Sigmoid colon (tissue), 4 donors: ENCODE results near the gene PPP6C.

Source experiments
- EP300 ChIP-seq, 4 donors: sonication (generic); formaldehyde crosslinking; IDR thresholded peaks; one replicate each; pipeline ENCODE4 v1.6.1; 2017; ENCODE audit warnings: antibody characterized with exemption in 4 of 4
- POLR2A ChIP-seq, 2 donors: fragments of 450-650 bp; IDR thresholded peaks; one replicate each; pipeline ENCODE4 v1.6.1; 2016; ENCODE audit warnings: antibody characterized with exemption in 2 of 2, mild to moderate bottlenecking in 2 of 2, moderate library complexity in 2 of 2
- POLR2AphosphoS5 ChIP-seq, 4 donors: sonication (generic); formaldehyde crosslinking; IDR thresholded peaks; one replicate each; pipeline ENCODE4 v1.6.1; 2017; ENCODE audit warnings: antibody characterized with exemption in 4 of 4
- TF ChIP-seq, protein P1 (sequence below), 4 experiments: fragments of 450-650 bp in 3 of 4; fragments of 200-600 bp in 1 of 4; IDR thresholded peaks; one replicate each; pipeline ENCODE4 v1.5.1; 2016 to 2019; ENCODE audit warnings: antibody characterized with exemption in 4 of 4, mild to moderate bottlenecking in 3 of 4, moderate library complexity in 2 of 4

- TF ChIP-seq, protein P1, sequence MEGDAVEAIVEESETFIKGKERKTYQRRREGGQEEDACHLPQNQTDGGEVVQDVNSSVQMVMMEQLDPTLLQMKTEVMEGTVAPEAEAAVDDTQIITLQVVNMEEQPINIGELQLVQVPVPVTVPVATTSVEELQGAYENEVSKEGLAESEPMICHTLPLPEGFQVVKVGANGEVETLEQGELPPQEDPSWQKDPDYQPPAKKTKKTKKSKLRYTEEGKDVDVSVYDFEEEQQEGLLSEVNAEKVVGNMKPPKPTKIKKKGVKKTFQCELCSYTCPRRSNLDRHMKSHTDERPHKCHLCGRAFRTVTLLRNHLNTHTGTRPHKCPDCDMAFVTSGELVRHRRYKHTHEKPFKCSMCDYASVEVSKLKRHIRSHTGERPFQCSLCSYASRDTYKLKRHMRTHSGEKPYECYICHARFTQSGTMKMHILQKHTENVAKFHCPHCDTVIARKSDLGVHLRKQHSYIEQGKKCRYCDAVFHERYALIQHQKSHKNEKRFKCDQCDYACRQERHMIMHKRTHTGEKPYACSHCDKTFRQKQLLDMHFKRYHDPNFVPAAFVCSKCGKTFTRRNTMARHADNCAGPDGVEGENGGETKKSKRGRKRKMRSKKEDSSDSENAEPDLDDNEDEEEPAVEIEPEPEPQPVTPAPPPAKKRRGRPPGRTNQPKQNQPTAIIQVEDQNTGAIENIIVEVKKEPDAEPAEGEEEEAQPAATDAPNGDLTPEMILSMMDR (IDR thresholded peaks at IDR 0.05), result no peak
- TF ChIP-seq EP300 (IDR thresholded peaks at IDR 0.05) (no peak), POLR2A (IDR thresholded peaks at IDR 0.05) (no peak), POLR2AphosphoS5 (IDR thresholded peaks at IDR 0.05) (peak; percentile 5 to 56 (median 46))
Observed at GRCh38 chr9:125176636-125177035, 13.0 kb downstream of the PPP6C start.
